GM18511 (cell line): ENCODE data around the gene NDUFA11.

Source experiments
- ATAC-seq: cut with Tn5 transposase; IDR thresholded peaks from one replicate; pipeline ENCODE4 v1.9.1; 2021; ENCODE audit warnings: mild to moderate bottlenecking, moderate library complexity; ENCODE audit not compliant: unreplicated experiment

Gene NDUFA11

GRCh38 chr19:5932609-5933262, 29.1 kb upstream of the NDUFA11 start:
- no peak for ATAC-seq

- ATAC-seq, result no peak
These were observed 28.6 kb upstream of the NDUFA11 start for GRCh38 chr19:5932146-5932545.

- ATAC-seq, result no peak
These were observed 27.7 kb upstream of the NDUFA11 start for GRCh38 chr19:5931251-5931650.

GRCh38 chr19:5929625-5930024, 26.0 kb upstream of the NDUFA11 start:
- no peak for ATAC-seq

GRCh38 chr19:5929179-5929578, 25.6 kb upstream of the NDUFA11 start:
- no peak for ATAC-seq

GRCh38 chr19:5927441-5927821, 23.8 kb upstream of the NDUFA11 start:
- peak; percentile 66 for ATAC-seq

- no peak for ATAC-seq
These were observed 23.3 kb upstream of the NDUFA11 start for GRCh38 chr19:5926641-5927440.

- no peak for ATAC-seq
These were observed 22.3 kb upstream of the NDUFA11 start for GRCh38 chr19:5925830-5926427.

GRCh38 chr19:5923356-5923755, 19.8 kb upstream of the NDUFA11 start:
- no peak for ATAC-seq

GRCh38 chr19:5922161-5922545, 18.6 kb upstream of the NDUFA11 start:
- no peak for ATAC-seq

GRCh38 chr19:5921516-5922160, 18.0 kb upstream of the NDUFA11 start:
- ATAC-seq, result no peak

- no peak for ATAC-seq
These were observed 15.0 kb upstream of the NDUFA11 start for GRCh38 chr19:5918463-5919079.

- no peak for ATAC-seq
These were observed 14.0 kb upstream of the NDUFA11 start for GRCh38 chr19:5917431-5918107.

- ATAC-seq, result no peak
These were observed 12.7 kb upstream of the NDUFA11 start for GRCh38 chr19:5916181-5916708.

- ATAC-seq, result no peak
These were observed 12.2 kb upstream of the NDUFA11 start for GRCh38 chr19:5915782-5916165.

GRCh38 chr19:5914946-5915781, 11.6 kb upstream of the NDUFA11 start:
- ATAC-seq, result no peak

- ATAC-seq, result no peak
These were observed 10.8 kb upstream of the NDUFA11 start for GRCh38 chr19:5914358-5914774.

- no peak for ATAC-seq
These were observed 10.3 kb upstream of the NDUFA11 start, which contains the start of gene CAPS for GRCh38 chr19:5913739-5914357. CAPS (plus strand) TSS chr19:5914254; CDS start chr19:5914407, 153 bp downstream.

GRCh38 chr19:5911366-5911765, 7.8 kb upstream of the NDUFA11 start:
- no peak for ATAC-seq
